ENCODE data around the gene KCNV2. TPM values are rescaled to one million over a fixed set of nuclear protein-coding genes. Genes with fewer than 3 reads are reported as not detected.

Gene KCNV2
- total and polyA plus RNA-seq, 7 donors, result not detected

DNA sequence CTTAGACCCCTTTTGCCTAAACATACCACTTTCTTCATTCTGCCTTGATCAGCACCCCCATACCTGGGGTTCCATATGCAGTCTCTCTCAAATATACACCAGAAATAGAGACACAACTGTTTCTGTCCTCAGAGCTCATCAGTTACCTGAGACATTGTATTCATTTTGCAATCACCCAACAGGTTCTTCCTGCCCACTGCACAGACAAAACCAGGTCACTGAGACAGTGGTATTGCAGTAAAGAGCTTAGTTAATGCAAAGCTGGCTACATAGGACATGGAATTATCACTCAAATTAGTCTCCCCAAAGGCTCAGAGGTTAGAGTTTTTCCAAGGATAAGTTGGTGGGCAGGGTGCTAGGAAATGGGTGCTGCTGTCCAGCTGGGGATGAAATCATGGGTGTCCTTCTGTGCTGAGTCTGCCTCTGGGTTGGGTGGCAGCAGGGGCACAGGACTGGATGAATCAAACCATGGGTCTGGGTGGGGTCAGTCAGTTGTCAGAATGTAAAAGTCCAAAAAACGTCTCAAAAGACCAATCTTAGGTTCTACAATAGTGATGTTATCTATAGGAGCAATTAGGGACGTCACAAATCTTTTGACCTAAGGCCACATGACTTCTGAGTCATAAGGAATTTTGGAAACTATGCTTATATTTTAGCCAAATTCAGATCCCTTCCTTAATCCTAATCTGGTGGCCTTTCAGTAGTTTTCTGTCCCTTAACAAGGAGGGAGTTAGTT lies 41.0 kb downstream of the KCNV2 start:
- Histone ChIP-seq H3K4me3 (no peak overlapping the region), H3K4me1 (peaks cover 0 to 16% (median 9%) of the 10 kb centered on the region in 4 donors), H3K27me3 (no peaks in the 10 kb centered on the region), H3K9me3 (no peaks in the 10 kb centered on the region), H3K36me3 (no peaks in the 10 kb centered on the region), H3K27ac (peak overlapping the region in 3 of 4 donors; percentile 14 to 47 (median 26))
- no peak for DNase-seq
- intact Hi-C loops (cut with DNase I), result no loop called here
- 79 to 84% methylated on average over 2 of the region's 2 CpGs for WGBS, 2 donors
- TF ChIP-seq POLR2A (IDR thresholded peaks at IDR 0.05) (no peak), EP300 (IDR thresholded peaks at IDR 0.05) (no peak), POLR2AphosphoS5 (IDR thresholded peaks at IDR 0.05) (no peak), CTCF (IDR thresholded peaks at IDR 0.05) (no peak)

DNA sequence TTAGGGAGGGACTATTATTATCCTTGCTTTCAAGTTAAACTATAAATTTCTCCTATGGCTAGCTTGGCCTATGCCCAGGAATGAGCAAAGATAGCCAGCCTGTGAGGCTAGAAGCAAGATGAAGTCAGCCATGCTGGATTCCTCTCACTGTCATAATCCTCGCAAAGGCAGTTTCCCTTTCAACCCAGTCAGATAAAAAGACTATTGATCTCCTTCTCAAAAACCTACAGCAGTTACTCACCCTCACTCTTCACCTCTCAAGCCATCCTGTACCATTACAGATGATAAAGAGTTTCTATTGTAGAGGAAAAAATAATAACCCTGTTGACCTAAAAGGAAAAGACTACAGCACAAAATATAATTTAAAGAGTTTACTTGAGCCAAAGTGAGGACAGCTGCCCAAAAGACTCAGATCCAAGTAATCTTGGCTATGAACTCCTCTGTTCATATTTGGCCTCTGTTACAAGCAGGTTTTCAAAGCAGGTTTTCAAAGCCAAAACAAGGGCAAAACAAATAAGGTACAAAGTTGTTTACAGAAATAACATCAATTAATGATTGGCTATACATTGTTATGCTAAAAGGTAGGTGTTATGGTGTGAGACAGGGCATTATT lies 41.7 kb downstream of the KCNV2 start:
- no peak for DNase-seq
- H3K27ac ChIP-seq, result peak overlapping the region in 3 of 4 donors; percentile 14 to 47 (median 26)
- no peak for TF ChIP-seq POLR2AphosphoS5 (IDR thresholded peaks at IDR 0.05)
- no peak for TF ChIP-seq EP300 (IDR thresholded peaks at IDR 0.05)
- TF ChIP-seq POLR2A (IDR thresholded peaks at IDR 0.05), result no peak
- no peak for TF ChIP-seq CTCF (IDR thresholded peaks at IDR 0.05)
- H3K36me3 ChIP-seq, result no peaks in the 10 kb centered on the region
- intact Hi-C loops (cut with DNase I), result no loop called here
- peaks cover 0 to 16% (median 9%) of the 10 kb centered on the region in 4 donors for H3K4me1 ChIP-seq
- no peaks in the 10 kb centered on the region for H3K27me3 ChIP-seq
- H3K4me3 ChIP-seq, result no peak overlapping the region
- 0 to 89% methylated on average over 1 of the region's 1 CpG for WGBS, 2 donors
- no peaks in the 10 kb centered on the region for H3K9me3 ChIP-seq

- Histone ChIP-seq H3K27ac (no peak overlapping the region), H3K27me3 (no peaks in the 10 kb centered on the region), H3K4me1 (peaks cover 0 to 16% (median 9%) of the 10 kb centered on the region in 4 donors), H3K36me3 (no peaks in the 10 kb centered on the region), H3K9me3 (no peaks in the 10 kb centered on the region), H3K4me3 (no peak overlapping the region)
- no peak for DNase-seq
- intact Hi-C loops (cut with DNase I), result no loop called here
- TF ChIP-seq POLR2A (IDR thresholded peaks at IDR 0.05) (no peak), POLR2AphosphoS5 (IDR thresholded peaks at IDR 0.05) (no peak), CTCF (IDR thresholded peaks at IDR 0.05) (no peak), EP300 (IDR thresholded peaks at IDR 0.05) (no peak)
- WGBS, 2 donors, result 90 to 97% methylated on average over 4 of the region's 4 CpGs
These were observed 44.1 kb downstream of the KCNV2 start for GRCh38 chr9:2761424-2761823.

GRCh38 chr9:2764353-2764752 lies 47.0 kb downstream of the KCNV2 start:
- no peak overlapping the region for H3K27ac ChIP-seq
- peaks cover 0 to 10% (median 3%) of the 10 kb centered on the region in 4 donors for H3K36me3 ChIP-seq
- no peaks in the 10 kb centered on the region for H3K9me3 ChIP-seq
- 67 to 88% methylated on average over 4 of the region's 4 CpGs for WGBS, 2 donors
- H3K27me3 ChIP-seq, result no peaks in the 10 kb centered on the region
- TF ChIP-seq POLR2A (IDR thresholded peaks at IDR 0.05) (no peak), CTCF (IDR thresholded peaks at IDR 0.05) (no peak), EP300 (IDR thresholded peaks at IDR 0.05) (no peak), POLR2AphosphoS5 (IDR thresholded peaks at IDR 0.05) (no peak)
- no peak overlapping the region for H3K4me3 ChIP-seq
- intact Hi-C loops (cut with DNase I), result no loop called here
- peaks cover 0 to 6% (median 1%) of the 10 kb centered on the region in 4 donors for H3K4me1 ChIP-seq
- DNase-seq, result no peak

All from sigmoid colon (tissue), 7 donors.